Psoas muscle (tissue), 8 donors: Measurements from ENCODE around the gene APOA5. TPM values are rescaled to one million over a fixed set of nuclear protein-coding genes. Genes with fewer than 3 reads are reported as not detected.
"Not testable (repeated sequence)": the region's sequence is repeated elsewhere in the genome, so short reads cannot be mapped to it uniquely, and the experiment has no call there.

Experiments used
- ATAC-seq, 4 donors: fragments of 200-7000 bp; cut with Tn5 transposase; one replicate each; pipeline ENCODE4 v1.9.1; 2020; ENCODE audit warnings: moderate library complexity in 3 of 4, mild to moderate bottlenecking in 2 of 4
- DNase-seq, 2 donors: peaks; one replicate each; pipeline ENCODE4 v3.0.0-alpha.2; 2020
- H3K27ac ChIP-seq: fragments of 200-600 bp; one replicate; pipeline ENCODE4 v1.8.0; 2022
- H3K27me3 ChIP-seq, 3 donors: fragments of 200-600 bp in 1 of 3; one replicate each; pipeline versions ENCODE4 v1.6.1 to v1.8.0; 2013 to 2022; ENCODE audit warnings: low read length in 2 of 3, mild to moderate bottlenecking in 2 of 3, moderate library complexity in 1 of 3; ENCODE audit not compliant: insufficient read depth in 3 of 3
- H3K36me3 ChIP-seq, 2 donors: fragments of 200-600 bp in 1 of 2; one replicate each; pipeline versions ENCODE4 v1.6.1 to v1.8.0; 2013 to 2022; ENCODE audit warnings: low read depth in 1 of 2, mild to moderate bottlenecking in 1 of 2, moderate library complexity in 1 of 2; ENCODE audit not compliant: insufficient read depth in 1 of 2
- H3K4me1 ChIP-seq: fragments of 200-600 bp; one replicate; pipeline ENCODE4 v1.8.0; 2022
- H3K4me3 ChIP-seq: fragments of 200-600 bp; one replicate; pipeline ENCODE4 v1.8.0; 2022; ENCODE audit warnings: mild to moderate bottlenecking
- H3K9me3 ChIP-seq: fragments of 200-600 bp; one replicate; pipeline ENCODE4 v1.8.0; 2022
- CTCF ChIP-seq: fragments of 200-600 bp; IDR thresholded peaks from one replicate; pipeline ENCODE4 v1.8.0; 2022; ENCODE audit warnings: antibody characterized with exemption
- WGBS, 3 donors: extraction: QIAGEN DNeasy Blood & Tissue Kit; methylation state at CpG; one replicate each; pipeline versions ENCODE4 v1.1.6 to v1.1.7; 2013; 5-methylcytosine and 5-hydroxymethylcytosine counted together
- intact Hi-C, 2 donors: fragments of 100-400 bp; cut with DNase I; formaldehyde crosslinking; loops; one replicate each; pipeline versions ENCODE4 v1.11.0 to v1.14.2; 2022
- polyA plus RNA-seq, 3 donors: library from polyadenylated mRNA; stranded (reverse); fragments of 200-250 nt; gene quantifications; one replicate each; pipeline ENCODE4 v1.2.3, GENCODE V29; 2013
- total RNA-seq, 4 donors: library from RNA; stranded (reverse); fragmentation: NEBNext Ultra II Directional in 2 of 4; extraction: Animal tissue kit (Norgen Biotek cat#: 25700) in 2 of 4; gene quantifications; one replicate each; pipeline versions ENCODE4 v1.2.1 to v1.2.4, GENCODE V29; 2021 to 2023
- donor health status: healthy with polysubstance abuse.
- donor health status: DM: no; HTN: no; CAD: no; lungs with moderate emphysema.
- donor health status: Bipolar disorder and iron deficiency.
- donor health status: healthy.
- donor health status: DM: yes; HTN: yes; CAD: no.
- donor health status: DM: no; HTN: no; CAD: no.
- donor health status: DM: no; HTN: no; CAD: no.
- donor health status: DM: yes; HTN: yes; CAD: no.

Gene APOA5
- total and polyA plus RNA-seq, 7 donors = 0.05 TPM; not detected in 6

GRCh38 chr11:116773203-116774097 lies 18.2 kb downstream of the APOA5 start:
- Histone ChIP-seq H3K4me1 (peaks cover 18% of the 10 kb centered on the region), H3K27me3 (no peaks in the 10 kb centered on the region), H3K4me3 (peak overlapping the region; percentile 73), H3K9me3 (no peaks in the 10 kb centered on the region), H3K27ac (peak overlapping the region; percentile 89), H3K36me3 (peaks cover 5 to 42% of the 10 kb centered on the region in 2 donors)
- 8 to 9% (median 9%) methylated on average over 25 of the region's 25 CpGs for WGBS, 3 donors
- intact Hi-C loops = loop anchor here in 1 of 2 donors (5.0 kb wide), 1 partner anchor 459 kb away; the partner anchor contains the start of genes PCSK7 and RNF214
- ATAC-seq (peak; percentile 34 to 67 (median 50)), DNase-seq (no peak)
- TF ChIP-seq CTCF = no peak

- WGBS, 3 donors = 0 to 1% (median 1%) methylated on average over 54 to 73 of the region's 73 CpGs
Observed at GRCh38 chr11:116772443-116773202, 19.1 kb downstream of the APOA5 start, which contains the start of gene BUD13. Gene BUD13 (minus strand): TSS chr11:116772987. CDS start chr11:116772964, 23 bp downstream.

GRCh38 chr11:116771935-116772334 lies 19.7 kb downstream of the APOA5 start:
- intact Hi-C loops = loop anchor here in 1 of 2 donors (5.0 kb wide), 1 partner anchor 460 kb away; the partner anchor contains the start of genes PCSK7 and RNF214
- no peak for TF ChIP-seq CTCF
- peaks cover 18% of the 10 kb centered on the region for H3K4me1 ChIP-seq
- no peaks in the 10 kb centered on the region for H3K9me3 ChIP-seq
- H3K36me3 ChIP-seq = peaks cover 2 to 39% of the 10 kb centered on the region in 2 donors
- DNase-seq (no peak), ATAC-seq (no peak)
- H3K27me3 ChIP-seq = no peaks in the 10 kb centered on the region
- peak overlapping the region; percentile 89 for H3K27ac ChIP-seq
- peak overlapping the region; percentile 73 for H3K4me3 ChIP-seq
- WGBS, 3 donors = 3 to 6% (median 5%) methylated on average over 2 of the region's 2 CpGs

More at GRCh38 chr11:116772443-116773202, 19.1 kb downstream of the APOA5 start, which contains the start of gene BUD13:
- no peaks in the 10 kb centered on the region for H3K9me3 ChIP-seq
- H3K27ac ChIP-seq = peak within 1 kb of the TSS; percentile 89
- peak; percentile 92 to 97 for DNase-seq
- peak; percentile 96 to 97 (median 96) for ATAC-seq
- H3K36me3 ChIP-seq = peaks cover 2 to 42% of the 10 kb centered on the region in 2 donors
- H3K27me3 ChIP-seq = no peaks in the 10 kb centered on the region
- TF ChIP-seq CTCF = no peak
- peak within 1 kb of the TSS; percentile 73 for H3K4me3 ChIP-seq
- H3K4me1 ChIP-seq = peaks cover 18% of the 10 kb centered on the region
- intact Hi-C loops = loop anchor here in 1 of 2 donors (5.0 kb wide), 1 partner anchor 460 kb away; the partner anchor contains the start of genes PCSK7 and RNF214

- Histone ChIP-seq H3K4me3 (no peak overlapping the region), H3K27ac (no peak overlapping the region), H3K36me3 (peaks cover 15 to 87% of the 10 kb centered on the region in 2 donors), H3K4me1 (no peaks in the 10 kb centered on the region), H3K27me3 (no peaks in the 10 kb centered on the region), H3K9me3 (no peaks in the 10 kb centered on the region)
- ATAC-seq (no peak), DNase-seq (no peak)
- intact Hi-C loops = no loop called here
- 84 to 91% (median 85%) methylated on average over 2 of the region's 2 CpGs for WGBS, 3 donors
- no peak for TF ChIP-seq CTCF
Observed at GRCh38 chr11:116762132-116762531, 29.5 kb downstream of the APOA5 start.

GRCh38 chr11:116756044-116756443 lies 35.6 kb downstream of the APOA5 start:
- intact Hi-C loops, DNase-seq, H3K9me3 ChIP-seq, H3K27ac ChIP-seq, H3K27me3 ChIP-seq, H3K4me3 ChIP-seq, ATAC-seq, H3K4me1 ChIP-seq: not testable (repeated sequence)
- peaks cover 10 to 100% of the 10 kb centered on the region in 2 donors for H3K36me3 ChIP-seq
- 81 to 95% (median 87%) methylated on average over 8 of the region's 8 CpGs for WGBS, 3 donors
